Measurements from ENCODE around the gene PLEKHG2.

The PLEKHG2 gene

DNA sequence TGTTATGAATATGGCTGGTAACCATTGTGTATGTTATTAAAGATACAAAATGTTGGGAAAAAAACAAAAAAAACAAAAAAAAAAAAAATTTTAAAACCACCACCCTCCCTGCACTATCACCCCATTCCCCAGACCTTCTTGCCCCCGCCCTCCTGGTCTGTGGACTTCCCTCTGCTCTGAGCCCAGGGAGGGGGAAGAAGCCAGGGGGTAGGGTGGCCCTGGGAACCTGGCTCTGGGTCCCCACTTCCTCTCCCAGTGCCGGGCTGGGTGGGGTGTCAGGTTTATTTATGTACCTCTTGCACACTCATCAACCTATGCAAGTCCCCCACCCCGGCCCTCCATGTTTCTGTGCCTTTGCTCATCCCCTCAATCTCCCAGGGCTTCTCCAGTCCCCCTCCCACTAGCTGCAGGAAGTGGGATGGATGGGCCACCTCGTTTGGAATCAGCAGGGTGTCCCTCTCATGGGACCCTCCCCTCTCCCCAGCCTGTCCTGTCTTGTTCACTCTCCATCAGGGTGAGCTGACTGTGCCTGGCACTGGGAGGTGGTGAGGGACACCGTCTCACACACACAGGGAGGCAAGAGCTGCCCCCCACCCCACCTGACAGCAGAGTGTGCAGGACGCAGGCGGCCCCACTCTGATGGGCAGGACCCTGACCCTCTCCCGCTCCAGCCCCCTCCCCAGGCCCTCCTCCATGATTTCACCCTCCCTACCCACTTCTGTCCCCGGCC lies 27.5 kb upstream of the PLEKHG2 start:
- DNase-seq (ENCODE audit: low read depth in 2 of 2) = no peak

- DNase-seq (ENCODE audit: low read depth in 2 of 2) = no peak
These were observed 26.6 kb upstream of the PLEKHG2 start for GRCh38 chr19:39385629-39386411.

GRCh38 chr19:39386557-39386956 lies 25.9 kb upstream of the PLEKHG2 start:
- no peak for DNase-seq (ENCODE audit: low read depth in 2 of 2)

DNA sequence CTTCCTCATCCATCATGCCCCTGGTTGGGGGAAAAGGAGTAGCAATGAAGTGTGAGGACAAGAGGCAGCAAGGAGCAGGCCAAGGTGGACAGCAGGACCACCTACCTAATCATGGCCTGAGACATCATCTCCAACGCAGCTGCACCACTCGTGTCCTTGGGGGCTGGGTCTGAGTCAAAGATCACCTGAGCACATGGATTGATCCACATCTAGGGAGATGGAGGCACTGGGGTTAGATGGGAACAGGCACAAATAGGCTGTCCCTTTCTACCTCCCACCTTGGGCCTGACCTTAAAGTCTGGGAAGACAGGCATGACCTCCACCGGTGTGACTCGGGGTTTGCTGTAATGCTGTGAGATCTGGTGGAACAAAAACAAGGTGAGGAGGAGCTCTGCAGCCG lies 23.8 kb upstream of the PLEKHG2 start:
- DNase-seq (ENCODE audit: low read depth in 2 of 2) = no peak

- no peak for DNase-seq (ENCODE audit: low read depth in 2 of 2)
These were observed 22.6 kb upstream of the PLEKHG2 start for GRCh38 chr19:39389631-39390414.

DNA sequence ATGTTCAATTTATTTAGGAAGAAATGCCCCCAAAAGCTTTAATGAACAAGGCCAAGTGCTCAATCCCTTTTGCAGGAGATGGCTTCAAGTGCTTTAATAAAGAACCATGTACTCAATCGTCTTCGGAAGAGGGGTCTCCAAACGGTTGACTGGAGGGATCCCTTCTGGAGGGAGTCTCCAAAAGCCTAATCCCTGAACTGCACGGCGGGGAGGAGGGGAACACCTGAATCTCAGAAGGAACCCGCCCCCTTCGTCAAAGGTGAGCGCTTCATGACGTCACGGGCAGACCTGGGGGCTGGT lies 22.1 kb upstream of the PLEKHG2 start:
- DNase-seq (ENCODE audit: low read depth in 2 of 2) = peak in 1 of 2 donors; percentile 66

DNA sequence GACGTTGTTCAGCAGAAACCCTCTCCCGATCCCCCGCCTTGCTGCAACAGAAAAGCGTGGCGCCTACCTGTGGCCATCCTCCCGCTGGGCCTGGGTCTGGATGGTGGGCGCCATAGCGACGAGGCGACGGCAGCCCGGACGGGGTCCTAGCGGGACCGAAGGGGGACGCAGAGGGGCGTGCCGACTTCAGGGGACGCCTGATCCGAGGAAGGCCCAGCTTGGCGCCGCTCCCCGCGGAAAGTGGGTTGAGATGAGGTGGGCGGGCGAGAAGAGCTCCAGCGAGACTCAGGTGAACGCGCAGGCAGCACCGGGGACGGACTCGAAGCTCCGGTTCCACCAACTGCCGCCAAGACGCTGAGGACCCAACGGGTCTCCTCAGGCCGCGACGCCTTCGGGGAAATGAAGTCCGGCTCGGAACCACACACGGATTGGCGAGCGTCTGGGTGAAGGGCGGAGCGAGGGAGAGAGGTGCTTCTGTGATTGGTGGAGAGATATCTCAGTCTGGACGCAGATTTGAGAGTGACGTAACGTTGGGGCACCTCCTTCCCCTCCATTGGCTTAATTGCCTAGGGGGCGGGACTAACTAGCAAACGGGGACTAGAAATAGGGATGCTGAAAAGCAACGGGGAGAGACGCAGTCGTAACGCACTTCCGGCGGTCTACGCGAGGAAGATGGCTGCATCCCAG lies 21.6 kb upstream of the PLEKHG2 start, which contains the start of the genes MED29 and PAF1:
Gene MED29 (plus strand): TSS at position 628 of the 687 bp plus-strand sequence. CDS start 45 bp downstream, at position 673.
Gene PAF1 (minus strand): TSS at position 356 of the 687 bp plus-strand sequence. CDS start 242 bp downstream, at position 114.
- DNase-seq (ENCODE audit: low read depth in 2 of 2) = peak; percentile 88 to 96

- DNase-seq (ENCODE audit: low read depth in 2 of 2) = peak; percentile 81 to 84
These were observed 14.8 kb upstream of the PLEKHG2 start for GRCh38 chr19:39397360-39398296.

- DNase-seq (ENCODE audit: low read depth in 2 of 2) = no peak
These were observed 14.1 kb upstream of the PLEKHG2 start for GRCh38 chr19:39398297-39398864.

GRCh38 chr19:39399668-39400050 lies 12.8 kb upstream of the PLEKHG2 start:
- no peak for DNase-seq (ENCODE audit: low read depth in 2 of 2)

GRCh38 chr19:39400061-39400460 lies 12.4 kb upstream of the PLEKHG2 start:
- no peak for DNase-seq (ENCODE audit: low read depth in 2 of 2)

DNA sequence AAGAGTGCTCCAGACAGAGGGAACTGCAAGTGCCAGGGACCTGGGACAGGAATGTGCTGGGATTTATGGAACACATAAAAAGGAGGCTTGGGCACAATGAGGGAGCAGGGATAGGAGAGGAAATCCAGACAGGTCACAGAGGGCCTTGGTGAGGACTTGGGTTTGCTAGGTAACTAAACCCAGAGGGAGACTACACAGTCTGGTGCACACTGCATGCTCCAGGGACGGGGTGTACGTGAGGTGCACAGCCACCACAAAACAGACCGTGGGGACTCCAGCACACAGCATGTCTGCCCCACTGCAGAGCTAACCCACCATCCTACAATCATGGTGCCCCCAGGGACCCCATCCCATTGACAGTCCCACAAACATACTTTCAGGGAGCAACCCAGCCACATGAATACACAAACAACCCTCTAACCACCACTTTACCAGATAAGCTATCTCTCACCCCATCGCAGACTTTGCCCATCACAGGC lies 11.4 kb upstream of the PLEKHG2 start:
- no peak for DNase-seq (ENCODE audit: low read depth in 2 of 2)

GRCh38 chr19:39401549-39402345 lies 10.7 kb upstream of the PLEKHG2 start:
- peak; percentile 66 to 70 for DNase-seq (ENCODE audit: low read depth in 2 of 2)

GRCh38 chr19:39402346-39403300 lies 9.8 kb upstream of the PLEKHG2 start:
- DNase-seq (ENCODE audit: low read depth in 2 of 2) = peak; percentile 68 to 70

DNA sequence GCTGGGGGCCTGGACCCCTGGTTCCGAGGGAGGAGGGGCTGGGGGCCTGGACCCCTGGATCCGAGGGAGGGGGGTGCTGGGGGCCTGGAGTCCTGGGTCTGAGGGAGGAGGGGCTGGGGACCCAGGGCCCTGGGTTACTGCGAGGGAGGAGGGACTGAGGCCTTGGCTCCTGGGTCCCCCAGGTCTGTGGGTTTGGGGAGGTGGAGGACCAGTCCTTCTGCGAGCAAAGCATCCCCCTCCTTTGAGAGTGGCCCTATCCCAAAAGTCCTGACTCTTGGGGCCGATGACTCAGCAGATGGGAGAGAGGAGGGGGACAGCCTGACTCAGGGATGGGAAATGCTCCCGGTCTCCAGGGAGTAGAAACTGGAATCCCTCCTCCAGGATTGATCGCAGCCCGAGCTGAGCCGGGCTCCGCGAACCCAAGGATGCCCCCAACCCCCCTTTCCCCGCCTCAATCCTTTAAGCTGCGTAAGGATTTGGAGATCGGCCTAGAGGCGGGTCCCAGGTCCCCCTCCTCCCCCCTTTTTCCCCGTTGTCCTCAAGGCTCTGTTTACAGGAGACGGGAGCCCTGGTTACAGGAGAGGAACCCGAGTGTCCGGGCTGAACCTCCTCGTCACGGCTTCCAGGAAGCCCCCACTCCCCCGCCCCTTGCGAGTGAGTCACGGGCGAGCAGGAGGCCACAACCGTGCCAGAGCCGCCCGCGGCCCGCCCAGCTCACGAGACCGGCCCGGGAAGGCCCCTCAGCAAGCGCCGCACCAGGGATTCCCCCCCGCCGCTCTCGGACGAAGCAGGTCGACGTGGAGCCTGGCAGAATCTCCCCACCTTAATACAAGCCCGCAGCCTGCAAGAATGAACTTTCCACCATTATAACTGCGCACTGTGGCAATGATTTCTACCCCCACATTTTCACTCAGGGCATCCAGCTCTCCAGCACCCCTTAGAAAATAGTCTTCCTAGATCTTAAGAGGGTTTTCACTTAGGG lies 8.8 kb upstream of the PLEKHG2 start:
- peak; percentile 91 to 95 for DNase-seq (ENCODE audit: low read depth in 2 of 2)

DNA sequence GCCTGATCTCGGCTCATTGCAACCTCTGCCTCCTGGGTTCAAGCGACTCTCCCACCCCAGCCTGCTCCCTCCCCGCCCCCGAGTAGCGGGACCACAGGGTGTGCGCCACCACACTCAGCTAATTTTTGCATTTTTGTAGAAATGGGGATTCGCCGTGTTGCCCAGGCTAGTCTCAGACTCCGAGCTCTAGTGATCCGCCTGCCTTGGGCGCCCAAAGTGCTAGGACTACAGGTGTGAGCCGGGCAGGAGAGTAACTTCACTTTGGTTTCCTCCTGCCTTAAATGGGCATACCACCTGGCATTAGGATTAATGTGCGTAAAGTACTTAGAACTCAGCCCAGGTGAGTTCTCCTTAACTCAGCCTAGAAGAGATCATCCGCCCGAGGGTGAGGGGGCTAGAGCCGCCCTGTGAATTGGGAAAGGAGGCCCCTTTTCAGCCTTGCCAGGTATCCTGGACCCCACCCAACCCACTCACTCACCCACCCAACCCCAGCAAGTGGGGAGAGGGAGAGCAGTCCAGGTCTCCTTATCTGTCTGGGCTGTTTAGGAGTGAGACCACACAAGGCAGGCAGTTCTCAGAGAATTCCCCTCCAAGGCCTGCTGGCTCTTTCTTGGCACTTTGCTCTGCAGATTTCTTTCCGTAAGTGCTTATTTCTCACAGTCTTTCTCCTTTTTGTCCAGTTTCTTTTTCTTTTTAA lies 7.1 kb upstream of the PLEKHG2 start:
- DNase-seq (ENCODE audit: low read depth in 2 of 2) = no peak

Data from stimulated activated CD8-positive, alpha-beta memory T cell treated with anti-CD3 and anti-CD28 coated beads, Interleukin-15, amount 100 ng/mL, for 4 hours (primary cell).